Neural cell (in vitro differentiated cells): Measurements from ENCODE around the gene OAF.
"Not testable (repeated sequence)": the region's sequence is repeated elsewhere in the genome, so short reads cannot be mapped to it uniquely, and the experiment has no call there.

Source experiments
- CTCF ChIP-seq: fragments of 450-650 bp; IDR thresholded peaks from 2 replicates; pipeline ENCODE4 v1.5.1; 2014; ENCODE audit warnings: antibody characterized with exemption, mild to moderate bottlenecking, moderate library complexity; ENCODE audit not compliant: poor library complexity, severe bottlenecking
- EP300 ChIP-seq: fragments of 450-650 bp; conservative IDR thresholded peaks from 2 replicates; pipeline ENCODE4 v1.6.1; 2014; ENCODE audit warnings: antibody characterized with exemption, mild to moderate bottlenecking, moderate library complexity; ENCODE audit not compliant: poor library complexity, severe bottlenecking
- EZH2 ChIP-seq: fragments of 200-600, 300-800 bp; shearing (Covaris generic), sonication (generic); IDR thresholded peaks from 2 replicates; pipeline ENCODE4 v1.6.1; 2014; ENCODE audit warnings: antibody characterized with exemption, low read length, borderline replicate concordance, mild to moderate bottlenecking; ENCODE audit not compliant: insufficient read depth, poor library complexity, severe bottlenecking
- REST ChIP-seq: IDR thresholded peaks from 2 replicates; pipeline ENCODE4 v1.6.1; 2012; ENCODE audit warnings: borderline replicate concordance
- SMC3 ChIP-seq: fragments of 450-650 bp; conservative IDR thresholded peaks from 2 replicates; pipeline ENCODE4 v1.6.1; 2014; ENCODE audit warnings: antibody characterized with exemption, mild to moderate bottlenecking, moderate library complexity; ENCODE audit not compliant: poor library complexity

- TF ChIP-seq CTCF, EP300, EZH2, REST, SMC3: not testable (repeated sequence)
These were observed 42.5 kb downstream of the OAF start for GRCh38 chr11:120253377-120253776.
